22Rv1 (cell line): ENCODE measurements around the gene PANX1.

ENCODE experiments used
- H3K27ac ChIP-seq: fragments of 450-650 bp; 2 replicates; pipeline ENCODE4 v1.5.1; 2017
- ZFX ChIP-seq: fragments of 450-650 bp; IDR thresholded peaks from 2 replicates; pipeline ENCODE4 v1.6.1; 2017; ENCODE audit warnings: antibody characterized with exemption, borderline replicate concordance
- TF ChIP-seq, protein P1 (sequence below): fragments of 450-650 bp; IDR thresholded peaks from 2 replicates; pipeline ENCODE4 v1.5.1; 2017; ENCODE audit warnings: mild to moderate bottlenecking

PANX1 gene

GRCh38 chr11:94134651-94135512, 6.2 kb downstream of the PANX1 start:
- no peak for TF ChIP-seq ZFX
- TF ChIP-seq, protein P1, sequence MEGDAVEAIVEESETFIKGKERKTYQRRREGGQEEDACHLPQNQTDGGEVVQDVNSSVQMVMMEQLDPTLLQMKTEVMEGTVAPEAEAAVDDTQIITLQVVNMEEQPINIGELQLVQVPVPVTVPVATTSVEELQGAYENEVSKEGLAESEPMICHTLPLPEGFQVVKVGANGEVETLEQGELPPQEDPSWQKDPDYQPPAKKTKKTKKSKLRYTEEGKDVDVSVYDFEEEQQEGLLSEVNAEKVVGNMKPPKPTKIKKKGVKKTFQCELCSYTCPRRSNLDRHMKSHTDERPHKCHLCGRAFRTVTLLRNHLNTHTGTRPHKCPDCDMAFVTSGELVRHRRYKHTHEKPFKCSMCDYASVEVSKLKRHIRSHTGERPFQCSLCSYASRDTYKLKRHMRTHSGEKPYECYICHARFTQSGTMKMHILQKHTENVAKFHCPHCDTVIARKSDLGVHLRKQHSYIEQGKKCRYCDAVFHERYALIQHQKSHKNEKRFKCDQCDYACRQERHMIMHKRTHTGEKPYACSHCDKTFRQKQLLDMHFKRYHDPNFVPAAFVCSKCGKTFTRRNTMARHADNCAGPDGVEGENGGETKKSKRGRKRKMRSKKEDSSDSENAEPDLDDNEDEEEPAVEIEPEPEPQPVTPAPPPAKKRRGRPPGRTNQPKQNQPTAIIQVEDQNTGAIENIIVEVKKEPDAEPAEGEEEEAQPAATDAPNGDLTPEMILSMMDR = no peak
- no peak overlapping the region for H3K27ac ChIP-seq

DNA sequence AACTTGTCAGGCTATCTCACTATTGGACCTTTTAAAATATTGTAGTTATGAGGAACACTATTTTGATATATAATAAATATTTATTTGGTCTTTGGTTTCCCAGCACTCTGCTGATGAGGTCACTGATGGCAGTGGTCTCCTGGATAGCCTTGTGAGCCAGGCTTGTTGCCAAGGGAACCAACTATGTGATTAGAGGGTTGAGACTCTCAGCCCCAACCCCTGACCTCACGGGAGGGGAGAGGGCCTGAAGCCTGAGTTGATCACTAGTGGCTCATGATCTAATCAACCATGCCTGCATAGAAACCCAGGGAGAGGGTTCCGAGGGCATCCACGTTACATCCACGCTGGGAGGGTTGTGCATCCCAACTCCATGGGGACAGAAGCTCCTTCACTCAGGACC, 10.8 kb downstream of the PANX1 start:
- no peak overlapping the region for H3K27ac ChIP-seq
- TF ChIP-seq, protein P1 = no peak
- TF ChIP-seq ZFX = no peak

- TF ChIP-seq, protein P1 = no peak
- TF ChIP-seq ZFX = no peak
- H3K27ac ChIP-seq = no peak overlapping the region
Observed at GRCh38 chr11:94140154-94140655, 11.6 kb downstream of the PANX1 start.

DNA sequence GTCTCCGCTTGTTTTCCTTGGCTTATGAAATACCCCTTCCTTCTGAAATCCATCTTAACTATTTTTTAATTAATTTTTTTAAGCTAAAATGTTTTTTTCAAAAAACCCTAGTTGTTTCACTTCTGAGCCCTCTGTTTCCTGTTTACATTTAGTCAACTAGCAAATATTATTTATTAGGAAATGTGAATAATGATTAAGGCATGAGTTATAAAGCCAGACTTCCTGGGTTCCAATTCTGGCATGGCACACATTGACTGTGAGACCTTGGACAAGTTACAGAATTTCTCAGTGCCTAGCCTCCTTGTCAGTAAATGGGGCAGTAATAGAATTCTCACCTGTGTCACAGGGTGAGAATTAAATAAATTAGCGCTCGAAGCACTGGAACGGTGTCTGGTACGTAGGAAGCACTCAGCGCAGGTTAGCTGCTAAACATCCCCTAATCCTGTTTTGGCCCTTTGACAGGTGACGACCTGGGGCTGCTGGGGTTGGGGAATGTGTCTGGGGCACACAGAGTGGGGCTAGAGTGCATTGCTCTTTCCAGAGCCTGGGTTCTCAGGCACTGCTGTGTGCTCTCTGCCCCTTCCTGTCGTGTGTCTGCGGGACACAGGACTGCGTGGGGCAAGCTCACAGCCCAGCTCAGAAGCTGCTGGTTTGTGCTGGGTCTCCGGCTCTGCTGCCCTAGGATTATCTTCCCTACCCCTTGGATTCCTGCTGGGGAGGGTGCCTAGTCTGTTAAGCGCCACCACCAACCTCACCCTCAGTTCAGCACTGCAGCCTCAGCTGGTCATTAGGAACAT, 13.1 kb downstream of the PANX1 start:
- no peak for TF ChIP-seq ZFX
- TF ChIP-seq, protein P1 = no peak
- no peak overlapping the region for H3K27ac ChIP-seq

DNA sequence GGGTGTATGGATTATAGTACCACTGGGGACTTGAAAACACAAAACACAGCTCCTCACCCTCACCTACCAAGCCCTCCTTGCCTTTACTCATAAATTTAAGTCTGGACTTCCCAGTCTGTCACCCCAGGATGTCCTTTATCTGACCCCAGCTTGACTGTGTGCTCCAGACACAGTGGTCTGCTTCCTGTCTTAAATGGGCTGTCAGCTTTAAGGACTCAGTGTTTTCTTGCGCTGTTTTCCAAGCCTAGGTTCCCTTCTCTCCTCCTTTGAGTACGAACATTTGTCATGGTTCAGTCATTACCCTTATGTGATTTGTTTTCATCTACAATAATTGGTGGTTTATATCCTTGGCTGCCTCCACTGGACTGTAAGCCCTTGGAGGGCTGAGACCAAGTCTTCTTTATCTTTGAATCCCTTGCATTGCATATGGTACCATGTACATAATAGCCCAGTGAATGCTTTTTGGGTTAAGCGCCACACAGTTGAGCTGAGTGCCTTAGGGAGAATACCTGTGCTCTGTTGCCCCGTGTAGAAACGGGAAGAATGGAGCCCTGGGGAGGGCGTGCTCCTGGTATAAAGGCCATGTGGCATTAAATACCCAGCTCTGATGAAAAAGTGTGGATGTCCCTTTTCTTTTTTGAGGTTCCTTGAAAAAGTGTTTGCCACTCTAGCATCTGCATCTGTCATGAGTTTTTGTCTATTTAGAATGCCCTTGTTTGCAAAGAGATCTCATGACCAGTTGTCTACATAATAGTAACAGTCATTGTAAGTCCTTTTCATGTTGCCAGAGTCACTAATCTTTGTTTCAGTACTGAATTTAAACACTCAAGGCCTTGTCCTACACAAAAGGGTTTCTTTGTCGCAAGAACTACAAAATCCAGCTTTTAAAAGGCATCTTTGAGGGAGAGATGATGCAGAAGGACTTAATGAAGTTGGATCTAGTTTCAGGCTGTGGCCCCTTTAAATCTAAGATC, 14.0 kb downstream of the PANX1 start:
- TF ChIP-seq, protein P1 = no peak
- no peak for TF ChIP-seq ZFX
- no peak overlapping the region for H3K27ac ChIP-seq

- H3K27ac ChIP-seq = no peak overlapping the region
- no peak for TF ChIP-seq ZFX
- TF ChIP-seq, protein P1 = no peak
Observed at GRCh38 chr11:94144216-94144615, 15.6 kb downstream of the PANX1 start.
